ENCODE results near the gene MIF.
A peak's percentile ranks its signal among the peaks of the same experiment; 100 is the strongest.

DNA sequence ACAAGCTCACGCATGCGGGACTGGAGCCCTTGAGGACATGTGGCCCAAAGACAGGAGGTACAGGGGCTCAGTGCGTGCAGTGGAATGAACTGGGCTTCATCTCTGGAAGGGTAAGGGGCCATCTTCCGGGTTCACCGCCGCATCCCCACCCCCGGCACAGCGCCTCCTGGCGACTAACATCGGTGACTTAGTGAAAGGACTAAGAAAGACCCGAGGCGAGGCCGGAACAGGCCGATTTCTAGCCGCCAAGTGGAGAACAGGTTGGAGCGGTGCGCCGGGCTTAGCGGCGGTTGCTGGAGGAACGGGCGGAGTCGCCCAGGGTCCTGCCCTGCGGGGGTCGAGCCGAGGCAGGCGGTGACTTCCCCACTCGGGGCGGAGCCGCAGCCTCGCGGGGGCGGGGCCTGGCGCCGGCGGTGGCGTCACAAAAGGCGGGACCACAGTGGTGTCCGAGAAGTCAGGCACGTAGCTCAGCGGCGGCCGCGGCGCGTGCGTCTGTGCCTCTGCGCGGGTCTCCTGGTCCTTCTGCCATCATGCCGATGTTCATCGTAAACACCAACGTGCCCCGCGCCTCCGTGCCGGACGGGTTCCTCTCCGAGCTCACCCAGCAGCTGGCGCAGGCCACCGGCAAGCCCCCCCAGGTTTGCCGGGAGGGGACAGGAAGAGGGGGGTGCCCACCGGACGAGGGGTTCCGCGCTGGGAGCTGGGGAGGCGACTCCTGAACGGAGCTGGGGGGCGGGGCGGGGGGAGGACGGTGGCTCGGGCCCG is at the start of gene MIF:
- peak; percentile 32 to 75 (median 65) for TF ChIP-seq CTCF (IDR thresholded peaks at IDR 0.05)
- TF ChIP-seq POLR2A (IDR thresholded peaks at IDR 0.05) = peak; percentile 94 to 98

Data from thyroid gland (tissue), 4 donors.